ENCODE data around the gene ETNK2.

Gene ETNK2

GRCh38 chr1:204151552-204152309, at the start of gene ETNK2:
Gene ETNK2, minus strand, starts transcription at chr1:204152044. Its CDS starts 192 bp downstream, at chr1:204151852.
- DNase-seq: peak; percentile 54 to 66

- no peak for DNase-seq
These were observed 49.6 kb upstream of the ETNK2 start for GRCh38 chr1:204201348-204202040.

GRCh38 chr1:204199579-204199978, 47.7 kb upstream of the ETNK2 start:
- no peak for DNase-seq

- DNase-seq: no peak
These were observed 46.8 kb upstream of the ETNK2 start for GRCh38 chr1:204198348-204199340.

GRCh38 chr1:204197068-204197467, 45.2 kb upstream of the ETNK2 start:
- DNase-seq: no peak

- no peak for DNase-seq
These were observed 44.4 kb upstream of the ETNK2 start, which contains the start of gene KISS1 for GRCh38 chr1:204196068-204196795. Gene KISS1, minus strand, starts transcription at chr1:204196491. Its CDS starts 3,615 bp downstream, at chr1:204192876.

- DNase-seq: no peak
These were observed 42.9 kb upstream of the ETNK2 start for GRCh38 chr1:204194771-204195170.

- no peak for DNase-seq
These were observed 42.2 kb upstream of the ETNK2 start for GRCh38 chr1:204194080-204194479.

- no peak for DNase-seq
These were observed 40.9 kb upstream of the ETNK2 start for GRCh38 chr1:204192589-204193352.

GRCh38 chr1:204192046-204192445, 40.2 kb upstream of the ETNK2 start:
- no peak for DNase-seq

GRCh38 chr1:204191456-204191855, 39.6 kb upstream of the ETNK2 start:
- DNase-seq: no peak

- DNase-seq: peak in 1 of 2 donors; percentile 30
These were observed 38.7 kb upstream of the ETNK2 start for GRCh38 chr1:204190212-204191211.

GRCh38 chr1:204188959-204189639, 37.3 kb upstream of the ETNK2 start:
- DNase-seq: no peak

- DNase-seq: no peak
These were observed 34.8 kb upstream of the ETNK2 start for GRCh38 chr1:204186597-204186996.

- DNase-seq: no peak
These were observed 29.3 kb upstream of the ETNK2 start for GRCh38 chr1:204181116-204181515.

GRCh38 chr1:204180133-204180532, 28.3 kb upstream of the ETNK2 start:
- DNase-seq: no peak

- no peak for DNase-seq
These were observed 26.8 kb upstream of the ETNK2 start for GRCh38 chr1:204178487-204179281.

- DNase-seq: no peak
These were observed 25.3 kb upstream of the ETNK2 start for GRCh38 chr1:204177133-204177532.

GRCh38 chr1:204176049-204176448, 24.2 kb upstream of the ETNK2 start:
- DNase-seq: no peak
